Testis (tissue), 3 donors: ENCODE results near the gene CZIB. TPM values are rescaled to one million over a fixed set of nuclear protein-coding genes. Genes with fewer than 3 reads are reported as not detected.

Experiments
- DNase-seq: peaks from one replicate; pipeline ENCODE4 v3.0.0-alpha.2; 2019
- H3K27ac ChIP-seq, 2 donors: fragments of 200-600 bp; sonication (generic); one replicate each; pipeline ENCODE4 v1.5.1; 2019
- H3K27me3 ChIP-seq: fragments of 200-600 bp; sonication (generic); one replicate; pipeline ENCODE4 v1.5.1; 2019
- H3K36me3 ChIP-seq: fragments of 200-600 bp; sonication (generic); one replicate; pipeline ENCODE4 v1.5.1; 2017; ENCODE audit warnings: low read depth; ENCODE audit errors: missing control alignments
- H3K4me1 ChIP-seq: fragments of 200-600 bp; sonication (generic); one replicate; pipeline ENCODE4 v1.5.1; 2019
- H3K4me3 ChIP-seq, 2 donors: fragments of 200-600 bp; sonication (generic); one replicate each; pipeline ENCODE4 v1.5.1; 2017 to 2019
- H3K9me3 ChIP-seq: fragments of 200-600 bp; sonication (generic); one replicate; pipeline ENCODE4 v1.5.1; 2017
- CTCF ChIP-seq, 3 experiments: fragments of 450-650 bp in 2 of 3; fragments of 200-600 bp in 1 of 3; sonication (generic) in 1 of 3; IDR thresholded peaks; one replicate each; pipeline ENCODE4 v1.5.1; 2016 to 2019; ENCODE audit warnings: antibody characterized with exemption in 3 of 3, mild to moderate bottlenecking in 2 of 3, moderate library complexity in 1 of 3
- POLR2A ChIP-seq: fragments of 450-650 bp; IDR thresholded peaks from one replicate; pipeline ENCODE4 v1.6.1; 2017; ENCODE audit warnings: antibody characterized with exemption, mild to moderate bottlenecking, moderate library complexity
- WGBS, 2 donors: methylation state at CpG; one replicate each; pipeline ENCODE4 v1.1.5; 2018; 5-methylcytosine and 5-hydroxymethylcytosine counted together
- intact Hi-C: fragments of 100-400 bp; cut with DNase I; formaldehyde crosslinking; loops from one replicate; pipeline ENCODE4 v1.15.1; 2023; ENCODE audit warnings: low total_unique reads
- polyA plus RNA-seq: library from polyadenylated mRNA; stranded (reverse); fragments of 350-450 nt; fragmentation: Illumina TruSeq; extraction: RNeasy Lipid Tissue Mini Kit (QIAGEN cat#74804); gene quantifications from one replicate; pipeline ENCODE4 v1.2.3, GENCODE V29; 2014; ENCODE audit warnings: low read depth, low replicate concordance; ENCODE audit not compliant: insufficient read depth
- total RNA-seq, 2 donors: library from RNA; depleted of rRNA; stranded (reverse); fragments of >200 nt; gene quantifications; one replicate each; pipeline ENCODE4 v1.2.3, GENCODE V29; 2016

The CZIB gene
- total and polyA plus RNA-seq, 3 donors from 2014 or later: 55.0 to 97.2 (median 55.4) TPM

GRCh38 chr1:53182716-53183094 lies 37.7 kb downstream of the CZIB start:
- intact Hi-C loops: loop anchor here (10.0 kb wide), 1 partner anchor 258 kb away; the partner anchor contains the start of genes ECHDC2 and SCP2
- no peak for DNase-seq
- TF ChIP-seq POLR2A: no peak
- no peak for TF ChIP-seq CTCF (IDR thresholded peaks at IDR 0.05)

GRCh38 chr1:53182111-53182593 lies 38.3 kb downstream of the CZIB start:
- peak; percentile 95 for DNase-seq
- intact Hi-C loops: loop anchor here (10.0 kb wide), 1 partner anchor 257 kb away; the partner anchor contains the start of genes ECHDC2 and SCP2

More at GRCh38 chr1:53182716-53183094, 37.7 kb downstream of the CZIB start:
- no peaks in the 10 kb centered on the region for H3K9me3 ChIP-seq
- peaks cover 23% of the 10 kb centered on the region for H3K4me1 ChIP-seq
- peak overlapping the region; percentile 32 to 63 for H3K27ac ChIP-seq
- no peaks in the 10 kb centered on the region for H3K27me3 ChIP-seq
- no peaks in the 10 kb centered on the region for H3K36me3 ChIP-seq
- H3K4me3 ChIP-seq: no peak overlapping the region
- WGBS, 2 donors: 54 to 63% methylated on average over 3 of the region's 3 CpGs

GRCh38 chr1:53180951-53181350 lies 39.5 kb downstream of the CZIB start:
- WGBS, 2 donors: 91 to 95% methylated on average over 5 of the region's 5 CpGs
- H3K4me3 ChIP-seq: no peak overlapping the region
- no peaks in the 10 kb centered on the region for H3K27me3 ChIP-seq
- intact Hi-C loops: loop anchor here (10.0 kb wide), 1 partner anchor 256 kb away; the partner anchor contains the start of genes ECHDC2 and SCP2
- no peak for TF ChIP-seq POLR2A
- TF ChIP-seq CTCF (IDR thresholded peaks at IDR 0.05): no peak
- peaks cover 23% of the 10 kb centered on the region for H3K4me1 ChIP-seq
- no peaks in the 10 kb centered on the region for H3K36me3 ChIP-seq
- H3K27ac ChIP-seq: no peak overlapping the region
- no peaks in the 10 kb centered on the region for H3K9me3 ChIP-seq
- DNase-seq: no peak

More at GRCh38 chr1:53182111-53182593, 38.3 kb downstream of the CZIB start:
- peak overlapping the region; percentile 32 to 63 for H3K27ac ChIP-seq
- H3K36me3 ChIP-seq: no peaks in the 10 kb centered on the region
- no peak overlapping the region for H3K4me3 ChIP-seq
- H3K9me3 ChIP-seq: no peaks in the 10 kb centered on the region
- H3K4me1 ChIP-seq: peaks cover 23% of the 10 kb centered on the region
- 15 to 26% methylated on average over 16 of the region's 16 CpGs for WGBS, 2 donors
- TF ChIP-seq CTCF (IDR thresholded peaks at IDR 0.05) (peak; percentile 91 to 93 (median 93)), POLR2A (no peak)
- no peaks in the 10 kb centered on the region for H3K27me3 ChIP-seq

- H3K36me3 ChIP-seq: no peaks in the 10 kb centered on the region
- no peak overlapping the region for H3K27ac ChIP-seq
- no peaks in the 10 kb centered on the region for H3K27me3 ChIP-seq
- H3K9me3 ChIP-seq: no peaks in the 10 kb centered on the region
- H3K4me3 ChIP-seq: no peak overlapping the region
- intact Hi-C loops: loop anchor here (10.0 kb wide), 1 partner anchor 255 kb away; the partner anchor contains the start of genes ECHDC2 and SCP2
- DNase-seq: no peak
- H3K4me1 ChIP-seq: peaks cover 23% of the 10 kb centered on the region
- TF ChIP-seq CTCF (IDR thresholded peaks at IDR 0.05) (no peak), POLR2A (no peak)
- 72 to 82% methylated on average over 2 of the region's 2 CpGs for WGBS, 2 donors
These were observed 40.2 kb downstream of the CZIB start for GRCh38 chr1:53180226-53180625.
